WTC11 (cell line): ENCODE measurements around the gene ARL5B. TPM values are rescaled to one million over a fixed set of nuclear protein-coding genes. Genes with fewer than 3 reads are reported as not detected.

Experiments
- EMX1 ChIP-seq: fragments of 250-450 bp; sonication (Bioruptor Pico); IDR thresholded peaks from 2 replicates; pipeline ENCODE4 v1.8.0; 2021; ENCODE audit warnings: mild to moderate bottlenecking
- FOXK1 ChIP-seq: sonication (generic); formaldehyde crosslinking; IDR thresholded peaks from 2 replicates; pipeline ENCODE4 v1.8.0; 2022; ENCODE audit warnings: mild to moderate bottlenecking, moderate library complexity, missing genetic modification reagents
- FOXP1 ChIP-seq: sonication (generic); formaldehyde crosslinking; IDR thresholded peaks from 2 replicates; pipeline ENCODE4 v1.8.0; 2022; ENCODE audit warnings: missing genetic modification reagents, mild to moderate bottlenecking, moderate library complexity, borderline replicate concordance
- GABPB1 ChIP-seq: sonication (generic); formaldehyde crosslinking; IDR thresholded peaks from 2 replicates; pipeline ENCODE4 v1.8.1; 2023; ENCODE audit warnings: mild to moderate bottlenecking, missing genetic modification reagents
- GRHL2 ChIP-seq: fragments of 250-450 bp; sonication (Bioruptor Pico); IDR thresholded peaks from 2 replicates; pipeline ENCODE4 v1.8.0; 2022; ENCODE audit warnings: mild to moderate bottlenecking, moderate library complexity; ENCODE audit not compliant: insufficient replicate concordance, severe bottlenecking
- MYBL2 ChIP-seq: sonication (generic); formaldehyde crosslinking; IDR thresholded peaks from 2 replicates; pipeline ENCODE4 v1.8.1; 2023; ENCODE audit warnings: mild to moderate bottlenecking, moderate library complexity, missing genetic modification reagents
- NFYB ChIP-seq: sonication (generic); formaldehyde crosslinking; conservative IDR thresholded peaks from 2 replicates; pipeline ENCODE4 v1.8.0; 2022; ENCODE audit warnings: low read depth, missing genetic modification reagents
- PRRX2 ChIP-seq: fragments of 250-450 bp; sonication (Bioruptor Pico); IDR thresholded peaks from 2 replicates; pipeline ENCODE4 v1.8.0; 2021; ENCODE audit warnings: mild to moderate bottlenecking
- ZBTB21 ChIP-seq: sonication (generic); formaldehyde crosslinking; IDR thresholded peaks from 2 replicates; pipeline ENCODE4 v1.8.1; 2023; ENCODE audit warnings: mild to moderate bottlenecking, missing genetic modification reagents, borderline replicate concordance
- ZNF138 ChIP-seq: sonication (generic); formaldehyde crosslinking; conservative IDR thresholded peaks from 2 replicates; pipeline ENCODE4 v1.8.1; 2022; ENCODE audit warnings: mild to moderate bottlenecking, moderate library complexity, missing genetic modification reagents
- ZNF219 ChIP-seq: sonication (generic); formaldehyde crosslinking; IDR thresholded peaks from 2 replicates; pipeline ENCODE4 v1.8.0; 2023; ENCODE audit warnings: missing genetic modification reagents, mild to moderate bottlenecking, borderline replicate concordance
- ZNF232 ChIP-seq: sonication (generic); formaldehyde crosslinking; IDR thresholded peaks from 2 replicates; pipeline ENCODE4 v1.8.0; 2022; ENCODE audit warnings: mild to moderate bottlenecking, missing genetic modification reagents
- ZNF263 ChIP-seq: sonication (generic); formaldehyde crosslinking; IDR thresholded peaks from 2 replicates; pipeline ENCODE4 v1.8.1; 2022; ENCODE audit warnings: low read depth, mild to moderate bottlenecking, moderate library complexity, missing genetic modification reagents
- ZNF416 ChIP-seq: fragments of 250-450 bp; sonication (Bioruptor Pico); IDR thresholded peaks from 2 replicates; pipeline ENCODE4 v1.9.0; 2021; ENCODE audit warnings: mild to moderate bottlenecking, inconsistent platforms
- ZNF423 ChIP-seq: fragments of 250-450 bp; sonication (Bioruptor Pico); IDR thresholded peaks from 2 replicates; pipeline ENCODE4 v2.1.2; 2022; ENCODE audit warnings: mild to moderate bottlenecking, moderate library complexity
- ZNF671 ChIP-seq: fragments of 250-450 bp; sonication (Bioruptor Pico); IDR thresholded peaks from 2 replicates; pipeline ENCODE4 v1.8.0; 2021; ENCODE audit warnings: mild to moderate bottlenecking
- total RNA-seq: library from RNA; stranded (reverse); gene quantifications from 3 replicates; pipeline ENCODE4 v1.2.3, GENCODE V29; 2021
- TF ChIP-seq, protein P1 (sequence below): sonication (generic); formaldehyde crosslinking; IDR thresholded peaks from 2 replicates; pipeline ENCODE4 v1.8.0; 2023; ENCODE audit warnings: missing genetic modification reagents, mild to moderate bottlenecking, borderline replicate concordance
- TF ChIP-seq, protein P2 (sequence below): sonication (generic); formaldehyde crosslinking; IDR thresholded peaks from 2 replicates; pipeline ENCODE4 v1.8.0; 2022; ENCODE audit warnings: missing genetic modification reagents
- TF ChIP-seq, protein P3 (sequence below): fragments of 200-600 bp; IDR thresholded peaks from 2 replicates; pipeline ENCODE4 v1.8.0; 2022; ENCODE audit warnings: antibody characterized with exemption
- TF ChIP-seq, protein P4 (sequence below): fragments of 250-450 bp; sonication (Bioruptor Pico); IDR thresholded peaks from 2 replicates; pipeline ENCODE4 v1.8.0; 2021; ENCODE audit warnings: mild to moderate bottlenecking
- TF ChIP-seq, protein P5 (sequence below): sonication (generic); formaldehyde crosslinking; IDR thresholded peaks from 2 replicates; pipeline ENCODE4 v1.8.1; 2022; ENCODE audit warnings: low read depth, mild to moderate bottlenecking, moderate library complexity, missing genetic modification reagents, borderline replicate concordance
- TF ChIP-seq, protein P6 (sequence below): sonication (generic); formaldehyde crosslinking; IDR thresholded peaks from 2 replicates; pipeline ENCODE4 v1.8.1; 2022; ENCODE audit warnings: low read depth, missing genetic modification reagents, borderline replicate concordance
- TF ChIP-seq, protein P7 (sequence below): sonication (generic); formaldehyde crosslinking; IDR thresholded peaks from 2 replicates; pipeline ENCODE4 v1.8.0; 2022; ENCODE audit warnings: mild to moderate bottlenecking, missing genetic modification reagents

The ARL5B gene
- total RNA-seq, 1 experiment from 2014 or later, result 44.1 TPM

DNA sequence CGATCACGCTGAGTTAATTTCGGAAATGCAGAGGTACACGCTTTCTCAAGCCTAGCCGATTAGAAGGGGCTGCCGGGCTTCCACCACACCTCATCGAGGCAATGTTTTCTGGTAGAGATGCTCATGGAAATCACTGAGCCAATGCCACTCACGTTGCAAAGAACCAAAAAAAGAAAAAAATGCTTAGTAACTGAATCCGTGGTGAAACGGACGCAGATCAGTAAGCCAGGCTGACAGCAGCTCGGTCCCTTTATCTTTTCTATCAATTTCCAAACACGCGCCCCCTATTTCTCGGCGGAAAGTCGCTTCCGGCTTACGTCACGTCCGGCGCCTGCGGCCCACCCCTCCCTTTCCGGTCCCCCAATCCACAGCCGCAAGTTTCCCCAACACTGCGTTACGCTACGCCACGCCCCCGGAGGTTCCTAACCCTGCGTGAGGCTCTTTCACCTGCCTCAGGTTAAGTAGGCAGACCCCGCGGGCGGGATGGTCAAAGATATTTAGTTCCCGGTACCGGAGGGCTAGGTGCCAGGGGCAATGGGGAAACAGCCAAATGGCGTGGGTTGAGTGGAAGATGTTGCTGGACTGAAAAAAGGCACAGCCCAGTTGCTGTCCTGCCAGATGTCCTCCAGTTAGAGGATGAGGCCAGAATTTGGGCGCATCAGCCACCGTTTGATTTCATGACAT lies 7.8 kb upstream of the ARL5B start, which contains the start of gene NSUN6 (continued):
- TF ChIP-seq FOXP1 (CRISPR knock-in tag) (no peak; the same call in 1 of the 2 replicates), GRHL2 (CRISPR knock-in tag) (no peak), MYBL2 (CRISPR knock-in tag) (peak; percentile 68; the same call in 1 of the 2 replicates), ZNF671 (no peak), ZNF416 (CRISPR knock-in tag) (no peak), NFYB (CRISPR knock-in tag) (no peak), FOXK1 (CRISPR knock-in tag) (peak; percentile 94), ZNF219 (CRISPR knock-in tag) (no peak), ZNF232 (no peak; the same call in 1 of the 2 replicates), GABPB1 (CRISPR knock-in tag) (0 out of 2 replicates have a peak, but pooled peaks have one; percentile 58), ZNF263 (CRISPR knock-in tag) (no peak), PRRX2 (CRISPR knock-in tag) (no peak), ZBTB21 (CRISPR knock-in tag) (no peak), EMX1 (no peak), ZNF423 (CRISPR knock-in tag) (no peak), ZNF138 (CRISPR knock-in tag) (no peak)
- TF ChIP-seq, protein P1, sequence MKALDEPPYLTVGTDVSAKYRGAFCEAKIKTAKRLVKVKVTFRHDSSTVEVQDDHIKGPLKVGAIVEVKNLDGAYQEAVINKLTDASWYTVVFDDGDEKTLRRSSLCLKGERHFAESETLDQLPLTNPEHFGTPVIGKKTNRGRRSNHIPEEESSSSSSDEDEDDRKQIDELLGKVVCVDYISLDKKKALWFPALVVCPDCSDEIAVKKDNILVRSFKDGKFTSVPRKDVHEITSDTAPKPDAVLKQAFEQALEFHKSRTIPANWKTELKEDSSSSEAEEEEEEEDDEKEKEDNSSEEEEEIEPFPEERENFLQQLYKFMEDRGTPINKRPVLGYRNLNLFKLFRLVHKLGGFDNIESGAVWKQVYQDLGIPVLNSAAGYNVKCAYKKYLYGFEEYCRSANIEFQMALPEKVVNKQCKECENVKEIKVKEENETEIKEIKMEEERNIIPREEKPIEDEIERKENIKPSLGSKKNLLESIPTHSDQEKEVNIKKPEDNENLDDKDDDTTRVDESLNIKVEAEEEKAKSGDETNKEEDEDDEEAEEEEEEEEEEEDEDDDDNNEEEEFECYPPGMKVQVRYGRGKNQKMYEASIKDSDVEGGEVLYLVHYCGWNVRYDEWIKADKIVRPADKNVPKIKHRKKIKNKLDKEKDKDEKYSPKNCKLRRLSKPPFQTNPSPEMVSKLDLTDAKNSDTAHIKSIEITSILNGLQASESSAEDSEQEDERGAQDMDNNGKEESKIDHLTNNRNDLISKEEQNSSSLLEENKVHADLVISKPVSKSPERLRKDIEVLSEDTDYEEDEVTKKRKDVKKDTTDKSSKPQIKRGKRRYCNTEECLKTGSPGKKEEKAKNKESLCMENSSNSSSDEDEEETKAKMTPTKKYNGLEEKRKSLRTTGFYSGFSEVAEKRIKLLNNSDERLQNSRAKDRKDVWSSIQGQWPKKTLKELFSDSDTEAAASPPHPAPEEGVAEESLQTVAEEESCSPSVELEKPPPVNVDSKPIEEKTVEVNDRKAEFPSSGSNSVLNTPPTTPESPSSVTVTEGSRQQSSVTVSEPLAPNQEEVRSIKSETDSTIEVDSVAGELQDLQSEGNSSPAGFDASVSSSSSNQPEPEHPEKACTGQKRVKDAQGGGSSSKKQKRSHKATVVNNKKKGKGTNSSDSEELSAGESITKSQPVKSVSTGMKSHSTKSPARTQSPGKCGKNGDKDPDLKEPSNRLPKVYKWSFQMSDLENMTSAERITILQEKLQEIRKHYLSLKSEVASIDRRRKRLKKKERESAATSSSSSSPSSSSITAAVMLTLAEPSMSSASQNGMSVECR, result no peak
- TF ChIP-seq, protein P2, sequence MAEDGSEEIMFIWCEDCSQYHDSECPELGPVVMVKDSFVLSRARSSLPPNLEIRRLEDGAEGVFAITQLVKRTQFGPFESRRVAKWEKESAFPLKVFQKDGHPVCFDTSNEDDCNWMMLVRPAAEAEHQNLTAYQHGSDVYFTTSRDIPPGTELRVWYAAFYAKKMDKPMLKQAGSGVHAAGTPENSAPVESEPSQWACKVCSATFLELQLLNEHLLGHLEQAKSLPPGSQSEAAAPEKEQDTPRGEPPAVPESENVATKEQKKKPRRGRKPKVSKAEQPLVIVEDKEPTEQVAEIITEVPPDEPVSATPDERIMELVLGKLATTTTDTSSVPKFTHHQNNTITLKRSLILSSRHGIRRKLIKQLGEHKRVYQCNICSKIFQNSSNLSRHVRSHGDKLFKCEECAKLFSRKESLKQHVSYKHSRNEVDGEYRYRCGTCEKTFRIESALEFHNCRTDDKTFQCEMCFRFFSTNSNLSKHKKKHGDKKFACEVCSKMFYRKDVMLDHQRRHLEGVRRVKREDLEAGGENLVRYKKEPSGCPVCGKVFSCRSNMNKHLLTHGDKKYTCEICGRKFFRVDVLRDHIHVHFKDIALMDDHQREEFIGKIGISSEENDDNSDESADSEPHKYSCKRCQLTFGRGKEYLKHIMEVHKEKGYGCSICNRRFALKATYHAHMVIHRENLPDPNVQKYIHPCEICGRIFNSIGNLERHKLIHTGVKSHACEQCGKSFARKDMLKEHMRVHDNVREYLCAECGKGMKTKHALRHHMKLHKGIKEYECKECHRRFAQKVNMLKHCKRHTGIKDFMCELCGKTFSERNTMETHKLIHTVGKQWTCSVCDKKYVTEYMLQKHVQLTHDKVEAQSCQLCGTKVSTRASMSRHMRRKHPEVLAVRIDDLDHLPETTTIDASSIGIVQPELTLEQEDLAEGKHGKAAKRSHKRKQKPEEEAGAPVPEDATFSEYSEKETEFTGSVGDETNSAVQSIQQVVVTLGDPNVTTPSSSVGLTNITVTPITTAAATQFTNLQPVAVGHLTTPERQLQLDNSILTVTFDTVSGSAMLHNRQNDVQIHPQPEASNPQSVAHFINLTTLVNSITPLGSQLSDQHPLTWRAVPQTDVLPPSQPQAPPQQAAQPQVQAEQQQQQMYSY (CRISPR knock-in tag), result no peak
- TF ChIP-seq, protein P3, sequence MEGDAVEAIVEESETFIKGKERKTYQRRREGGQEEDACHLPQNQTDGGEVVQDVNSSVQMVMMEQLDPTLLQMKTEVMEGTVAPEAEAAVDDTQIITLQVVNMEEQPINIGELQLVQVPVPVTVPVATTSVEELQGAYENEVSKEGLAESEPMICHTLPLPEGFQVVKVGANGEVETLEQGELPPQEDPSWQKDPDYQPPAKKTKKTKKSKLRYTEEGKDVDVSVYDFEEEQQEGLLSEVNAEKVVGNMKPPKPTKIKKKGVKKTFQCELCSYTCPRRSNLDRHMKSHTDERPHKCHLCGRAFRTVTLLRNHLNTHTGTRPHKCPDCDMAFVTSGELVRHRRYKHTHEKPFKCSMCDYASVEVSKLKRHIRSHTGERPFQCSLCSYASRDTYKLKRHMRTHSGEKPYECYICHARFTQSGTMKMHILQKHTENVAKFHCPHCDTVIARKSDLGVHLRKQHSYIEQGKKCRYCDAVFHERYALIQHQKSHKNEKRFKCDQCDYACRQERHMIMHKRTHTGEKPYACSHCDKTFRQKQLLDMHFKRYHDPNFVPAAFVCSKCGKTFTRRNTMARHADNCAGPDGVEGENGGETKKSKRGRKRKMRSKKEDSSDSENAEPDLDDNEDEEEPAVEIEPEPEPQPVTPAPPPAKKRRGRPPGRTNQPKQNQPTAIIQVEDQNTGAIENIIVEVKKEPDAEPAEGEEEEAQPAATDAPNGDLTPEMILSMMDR, result no peak
- TF ChIP-seq, protein P4, sequence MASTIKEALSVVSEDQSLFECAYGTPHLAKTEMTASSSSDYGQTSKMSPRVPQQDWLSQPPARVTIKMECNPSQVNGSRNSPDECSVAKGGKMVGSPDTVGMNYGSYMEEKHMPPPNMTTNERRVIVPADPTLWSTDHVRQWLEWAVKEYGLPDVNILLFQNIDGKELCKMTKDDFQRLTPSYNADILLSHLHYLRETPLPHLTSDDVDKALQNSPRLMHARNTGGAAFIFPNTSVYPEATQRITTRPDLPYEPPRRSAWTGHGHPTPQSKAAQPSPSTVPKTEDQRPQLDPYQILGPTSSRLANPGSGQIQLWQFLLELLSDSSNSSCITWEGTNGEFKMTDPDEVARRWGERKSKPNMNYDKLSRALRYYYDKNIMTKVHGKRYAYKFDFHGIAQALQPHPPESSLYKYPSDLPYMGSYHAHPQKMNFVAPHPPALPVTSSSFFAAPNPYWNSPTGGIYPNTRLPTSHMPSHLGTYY (CRISPR knock-in tag), result no peak
- TF ChIP-seq, protein P5, sequence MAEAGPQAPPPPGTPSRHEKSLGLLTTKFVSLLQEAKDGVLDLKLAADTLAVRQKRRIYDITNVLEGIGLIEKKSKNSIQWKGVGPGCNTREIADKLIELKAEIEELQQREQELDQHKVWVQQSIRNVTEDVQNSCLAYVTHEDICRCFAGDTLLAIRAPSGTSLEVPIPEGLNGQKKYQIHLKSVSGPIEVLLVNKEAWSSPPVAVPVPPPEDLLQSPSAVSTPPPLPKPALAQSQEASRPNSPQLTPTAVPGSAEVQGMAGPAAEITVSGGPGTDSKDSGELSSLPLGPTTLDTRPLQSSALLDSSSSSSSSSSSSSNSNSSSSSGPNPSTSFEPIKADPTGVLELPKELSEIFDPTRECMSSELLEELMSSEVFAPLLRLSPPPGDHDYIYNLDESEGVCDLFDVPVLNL (CRISPR knock-in tag), result peak; percentile 73; the same call in 1 of the 2 replicates
- TF ChIP-seq, protein P6, sequence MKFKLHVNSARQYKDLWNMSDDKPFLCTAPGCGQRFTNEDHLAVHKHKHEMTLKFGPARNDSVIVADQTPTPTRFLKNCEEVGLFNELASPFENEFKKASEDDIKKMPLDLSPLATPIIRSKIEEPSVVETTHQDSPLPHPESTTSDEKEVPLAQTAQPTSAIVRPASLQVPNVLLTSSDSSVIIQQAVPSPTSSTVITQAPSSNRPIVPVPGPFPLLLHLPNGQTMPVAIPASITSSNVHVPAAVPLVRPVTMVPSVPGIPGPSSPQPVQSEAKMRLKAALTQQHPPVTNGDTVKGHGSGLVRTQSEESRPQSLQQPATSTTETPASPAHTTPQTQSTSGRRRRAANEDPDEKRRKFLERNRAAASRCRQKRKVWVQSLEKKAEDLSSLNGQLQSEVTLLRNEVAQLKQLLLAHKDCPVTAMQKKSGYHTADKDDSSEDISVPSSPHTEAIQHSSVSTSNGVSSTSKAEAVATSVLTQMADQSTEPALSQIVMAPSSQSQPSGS (CRISPR knock-in tag), result no peak
- TF ChIP-seq, protein P7, sequence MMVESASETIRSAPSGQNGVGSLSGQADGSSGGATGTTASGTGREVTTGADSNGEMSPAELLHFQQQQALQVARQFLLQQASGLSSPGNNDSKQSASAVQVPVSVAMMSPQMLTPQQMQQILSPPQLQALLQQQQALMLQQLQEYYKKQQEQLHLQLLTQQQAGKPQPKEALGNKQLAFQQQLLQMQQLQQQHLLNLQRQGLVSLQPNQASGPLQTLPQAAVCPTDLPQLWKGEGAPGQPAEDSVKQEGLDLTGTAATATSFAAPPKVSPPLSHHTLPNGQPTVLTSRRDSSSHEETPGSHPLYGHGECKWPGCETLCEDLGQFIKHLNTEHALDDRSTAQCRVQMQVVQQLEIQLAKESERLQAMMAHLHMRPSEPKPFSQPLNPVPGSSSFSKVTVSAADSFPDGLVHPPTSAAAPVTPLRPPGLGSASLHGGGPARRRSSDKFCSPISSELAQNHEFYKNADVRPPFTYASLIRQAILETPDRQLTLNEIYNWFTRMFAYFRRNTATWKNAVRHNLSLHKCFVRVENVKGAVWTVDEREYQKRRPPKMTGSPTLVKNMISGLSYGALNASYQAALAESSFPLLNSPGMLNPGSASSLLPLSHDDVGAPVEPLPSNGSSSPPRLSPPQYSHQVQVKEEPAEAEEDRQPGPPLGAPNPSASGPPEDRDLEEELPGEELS, result no peak
